ENCODE measurements around the gene AASDHPPT.

AASDHPPT gene

DNA sequence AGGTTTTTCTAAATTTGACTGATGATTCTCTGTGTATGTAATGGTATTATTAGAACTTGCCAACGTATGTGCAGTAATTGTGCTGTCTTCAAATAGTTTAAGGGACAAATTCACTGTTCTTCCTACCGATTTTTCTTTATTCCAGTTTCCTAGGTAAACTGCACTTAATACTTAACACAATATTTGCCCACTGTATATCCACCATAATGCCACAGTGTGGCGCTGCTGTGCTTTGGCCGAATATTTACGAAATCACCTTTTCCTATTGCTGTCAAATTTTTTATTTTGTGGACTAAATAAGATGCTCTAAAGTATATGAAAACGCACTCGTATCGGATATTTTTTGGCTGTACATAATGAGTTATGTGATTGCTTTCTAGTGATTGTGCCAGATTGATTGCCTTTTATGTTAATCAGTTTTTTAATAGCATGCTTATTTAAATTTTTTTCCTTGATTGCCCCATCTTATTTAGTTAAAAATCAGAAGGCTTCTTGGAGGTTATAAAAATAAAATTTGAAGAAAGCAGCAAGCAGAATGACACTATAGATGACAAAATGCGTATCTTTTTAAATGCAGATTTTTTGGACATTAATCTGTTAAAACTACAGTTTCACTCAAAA, 10.5 kb downstream of the AASDHPPT start:
- H3K4me3 ChIP-seq (ENCODE audit: low read depth, low read length), result no peak overlapping the region
- TF ChIP-seq, protein P1, sequence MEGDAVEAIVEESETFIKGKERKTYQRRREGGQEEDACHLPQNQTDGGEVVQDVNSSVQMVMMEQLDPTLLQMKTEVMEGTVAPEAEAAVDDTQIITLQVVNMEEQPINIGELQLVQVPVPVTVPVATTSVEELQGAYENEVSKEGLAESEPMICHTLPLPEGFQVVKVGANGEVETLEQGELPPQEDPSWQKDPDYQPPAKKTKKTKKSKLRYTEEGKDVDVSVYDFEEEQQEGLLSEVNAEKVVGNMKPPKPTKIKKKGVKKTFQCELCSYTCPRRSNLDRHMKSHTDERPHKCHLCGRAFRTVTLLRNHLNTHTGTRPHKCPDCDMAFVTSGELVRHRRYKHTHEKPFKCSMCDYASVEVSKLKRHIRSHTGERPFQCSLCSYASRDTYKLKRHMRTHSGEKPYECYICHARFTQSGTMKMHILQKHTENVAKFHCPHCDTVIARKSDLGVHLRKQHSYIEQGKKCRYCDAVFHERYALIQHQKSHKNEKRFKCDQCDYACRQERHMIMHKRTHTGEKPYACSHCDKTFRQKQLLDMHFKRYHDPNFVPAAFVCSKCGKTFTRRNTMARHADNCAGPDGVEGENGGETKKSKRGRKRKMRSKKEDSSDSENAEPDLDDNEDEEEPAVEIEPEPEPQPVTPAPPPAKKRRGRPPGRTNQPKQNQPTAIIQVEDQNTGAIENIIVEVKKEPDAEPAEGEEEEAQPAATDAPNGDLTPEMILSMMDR (IDR thresholded peaks at IDR 0.05; ENCODE audit: low read depth, low read length), result peak; percentile 80

DNA sequence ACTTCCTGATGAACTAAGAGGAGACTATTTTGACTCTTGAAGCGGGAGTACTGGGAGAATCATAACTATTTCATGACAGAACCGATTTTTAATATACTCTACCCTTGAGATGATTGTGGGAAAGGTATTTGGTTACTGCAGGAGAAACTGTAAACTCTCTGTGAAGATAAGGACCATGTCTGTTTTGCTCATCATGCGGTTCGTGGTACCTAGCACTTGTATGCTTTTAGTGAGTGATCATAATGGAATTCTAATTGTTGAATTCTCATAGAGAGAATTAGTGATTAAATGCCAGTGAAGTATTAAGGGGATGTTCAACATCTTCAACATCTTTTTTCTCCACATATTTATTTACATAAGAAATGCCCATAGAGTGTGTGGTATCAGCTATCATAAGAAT, 11.4 kb downstream of the AASDHPPT start:
- TF ChIP-seq, protein P1 (IDR thresholded peaks at IDR 0.05; ENCODE audit: low read depth, low read length), result no peak
- H3K4me3 ChIP-seq (ENCODE audit: low read depth, low read length), result no peak overlapping the region

DNA sequence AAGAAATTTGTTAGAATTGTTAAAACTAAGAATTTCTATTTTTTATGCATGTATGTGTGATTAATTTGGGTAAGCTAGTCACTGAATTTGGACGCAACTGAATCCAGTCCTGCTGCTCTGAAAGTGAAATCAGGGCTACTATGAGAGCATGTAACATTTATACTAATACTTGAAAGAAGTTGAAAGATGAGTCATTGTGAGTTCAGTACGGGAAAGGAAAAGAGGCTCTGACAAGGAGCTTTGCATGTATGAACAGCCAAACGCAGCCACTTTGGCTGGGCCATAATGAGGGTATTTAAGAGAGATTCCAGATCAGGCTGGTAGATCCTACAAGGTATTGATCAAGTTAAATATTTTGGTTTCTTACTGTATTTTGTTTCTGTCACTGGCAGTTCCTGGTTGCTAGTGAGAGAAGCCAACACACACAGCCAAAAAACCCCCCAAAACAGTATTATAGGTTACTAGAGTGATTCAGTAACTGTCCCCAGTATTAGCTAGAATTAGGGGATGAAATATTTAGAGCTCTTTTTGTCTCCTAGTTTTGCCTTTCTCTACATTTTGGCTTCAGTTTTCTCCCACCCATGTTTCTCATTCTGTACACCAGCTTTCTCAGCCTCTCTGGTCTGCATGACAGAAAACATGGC, 14.1 kb downstream of the AASDHPPT start:
- H3K4me3 ChIP-seq (ENCODE audit: low read depth, low read length), result no peak overlapping the region
- TF ChIP-seq, protein P1 (IDR thresholded peaks at IDR 0.05; ENCODE audit: low read depth, low read length), result no peak

GRCh38 chr11:106092446-106092845, 15.0 kb downstream of the AASDHPPT start:
- H3K4me3 ChIP-seq (ENCODE audit: low read depth, low read length), result no peak overlapping the region
- TF ChIP-seq, protein P1 (IDR thresholded peaks at IDR 0.05; ENCODE audit: low read depth, low read length), result no peak

DNA sequence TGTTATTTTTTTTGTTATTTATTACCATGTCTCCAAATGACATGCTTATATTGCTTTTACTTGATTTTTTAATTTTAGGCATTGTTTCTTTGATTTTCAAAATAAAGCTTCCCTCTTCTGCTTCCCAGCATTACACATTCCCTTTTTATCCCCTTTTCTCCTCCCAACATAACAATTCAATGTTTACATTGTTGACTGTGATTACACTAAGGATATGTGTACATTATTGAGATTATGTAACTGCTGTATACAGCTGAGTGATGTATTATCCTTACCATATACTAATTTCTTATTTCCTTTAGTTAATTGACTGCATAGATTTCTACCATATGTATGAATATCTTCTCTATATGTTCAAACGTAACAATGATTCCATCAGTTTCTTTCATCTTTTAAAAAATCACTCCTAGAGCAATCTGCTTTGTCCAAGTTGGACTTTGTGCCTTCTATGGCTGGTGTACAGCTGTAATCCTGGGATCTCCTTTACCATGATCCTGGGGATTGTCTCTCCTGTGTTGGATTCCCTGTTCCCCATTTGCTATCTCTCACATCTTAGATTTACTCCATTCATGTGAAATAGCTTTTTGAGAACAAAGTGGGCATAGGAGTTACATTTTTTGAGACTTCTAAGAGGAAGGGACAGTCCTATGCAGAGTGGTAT, 21.6 kb downstream of the AASDHPPT start:
- TF ChIP-seq, protein P1 (IDR thresholded peaks at IDR 0.05; ENCODE audit: low read depth, low read length), result no peak
- no peak overlapping the region for H3K4me3 ChIP-seq (ENCODE audit: low read depth, low read length)

GRCh38 chr11:106101370-106101769, 23.9 kb downstream of the AASDHPPT start:
- TF ChIP-seq, protein P1 (IDR thresholded peaks at IDR 0.05; ENCODE audit: low read depth, low read length), result no peak
- H3K4me3 ChIP-seq (ENCODE audit: low read depth, low read length), result no peak overlapping the region

- H3K4me3 ChIP-seq (ENCODE audit: low read depth, low read length), result no peak overlapping the region
Observed at GRCh38 chr11:106101819-106102218, 24.4 kb downstream of the AASDHPPT start.

More at GRCh38 chr11:106101819-106102218, 24.4 kb downstream of the AASDHPPT start:
- TF ChIP-seq, protein P1 (IDR thresholded peaks at IDR 0.05; ENCODE audit: low read depth, low read length), result no peak

Measured in WI38 (cell line).